Neural cell (in vitro differentiated cells): ENCODE results near the gene PEAK3. TPM values are rescaled to one million over a fixed set of nuclear protein-coding genes. Genes with fewer than 3 reads are reported as not detected.

Experiments
- H2AFZ ChIP-seq: fragments of 200-600, 300-800 bp; sonication (generic), shearing (Covaris generic); 2 replicates; pipeline ENCODE4 v1.6.0; 2014; ENCODE audit warnings: low read depth, mild to moderate bottlenecking, antibody characterized with exemption, low read length, moderate library complexity
- H3F3A ChIP-seq: fragments of 200-600 bp; shearing (Covaris generic); 2 replicates; pipeline ENCODE4 v1.6.1; 2016; ENCODE audit warnings: mild to moderate bottlenecking, moderate library complexity, mixed read lengths, antibody characterized with exemption, low read length; ENCODE audit not compliant: insufficient read depth, poor library complexity, severe bottlenecking
- H3K27ac ChIP-seq: fragments of 200-600, 300-800 bp; sonication (generic), shearing (Covaris generic); 2 replicates; pipeline ENCODE4 v1.5.1; 2014; ENCODE audit warnings: mild to moderate bottlenecking, low read length, moderate library complexity
- H3K27me3 ChIP-seq: fragments of 300-800, 200-600 bp; sonication (generic), shearing (Covaris generic); 2 replicates; pipeline ENCODE4 v1.6.0; 2014; ENCODE audit warnings: mild to moderate bottlenecking, low read depth, low read length, moderate library complexity; ENCODE audit not compliant: insufficient read depth
- H3K36me3 ChIP-seq: fragments of 300-800, 200-600 bp; sonication (generic), shearing (Covaris generic); 2 replicates; pipeline ENCODE4 v1.5.1; 2014; ENCODE audit warnings: mild to moderate bottlenecking, antibody characterized with exemption, low read length, moderate library complexity; ENCODE audit not compliant: insufficient read depth
- H3K4me2 ChIP-seq: fragments of 300-800, 200-600 bp; sonication (generic), shearing (Covaris generic); 2 replicates; pipeline ENCODE4 v1.6.0; 2014; ENCODE audit warnings: mild to moderate bottlenecking, low read length
- H3K4me3 ChIP-seq: fragments of 300-800, 200-600 bp; sonication (generic), shearing (Covaris generic); 2 replicates; pipeline ENCODE4 v1.5.1; 2014; ENCODE audit warnings: mild to moderate bottlenecking, low read length, moderate library complexity
- H3K79me2 ChIP-seq: fragments of 200-600 bp; shearing (Covaris generic); replicated peaks from 2 replicates; pipeline ENCODE4 v1.6.0; 2014; ENCODE audit warnings: mild to moderate bottlenecking, low read length, moderate library complexity; ENCODE audit not compliant: insufficient read depth
- H3K9ac ChIP-seq: fragments of 300-800, 200-600 bp; sonication (generic), shearing (Covaris generic); 2 replicates; pipeline ENCODE4 v1.6.1; 2016; ENCODE audit warnings: mild to moderate bottlenecking, low read length, mixed read lengths
- H3K9me2 ChIP-seq: fragments of 200-600 bp; shearing (Covaris generic); 2 replicates; pipeline ENCODE4 v1.6.1; 2016; ENCODE audit warnings: mild to moderate bottlenecking, low read length, mixed read lengths; ENCODE audit not compliant: insufficient read depth
- H3K9me3 ChIP-seq: fragments of 200-600, 300-800 bp; sonication (generic), shearing (Covaris generic); 2 replicates; pipeline ENCODE4 v1.6.1; 2016; ENCODE audit warnings: mild to moderate bottlenecking, mixed run types, low read length, moderate library complexity, mixed read lengths
- H4K20me1 ChIP-seq: fragments of 200-600 bp; shearing (Covaris generic); 2 replicates; pipeline ENCODE4 v1.6.1; 2016; ENCODE audit warnings: mild to moderate bottlenecking, mixed run types; ENCODE audit not compliant: insufficient read depth
- CTCF ChIP-seq: fragments of 450-650 bp; IDR thresholded peaks from 2 replicates; pipeline ENCODE4 v1.5.1; 2014; ENCODE audit warnings: antibody characterized with exemption, mild to moderate bottlenecking, moderate library complexity; ENCODE audit not compliant: poor library complexity, severe bottlenecking
- EP300 ChIP-seq: fragments of 450-650 bp; conservative IDR thresholded peaks from 2 replicates; pipeline ENCODE4 v1.6.1; 2014; ENCODE audit warnings: antibody characterized with exemption, mild to moderate bottlenecking, moderate library complexity; ENCODE audit not compliant: poor library complexity, severe bottlenecking
- EZH2 ChIP-seq: fragments of 200-600, 300-800 bp; shearing (Covaris generic), sonication (generic); IDR thresholded peaks from 2 replicates; pipeline ENCODE4 v1.6.1; 2014; ENCODE audit warnings: antibody characterized with exemption, low read length, borderline replicate concordance, mild to moderate bottlenecking; ENCODE audit not compliant: insufficient read depth, poor library complexity, severe bottlenecking
- MXI1 ChIP-seq: fragments of 450-650 bp; conservative IDR thresholded peaks from 2 replicates; pipeline ENCODE4 v1.6.1; 2014; ENCODE audit warnings: antibody characterized with exemption, mild to moderate bottlenecking; ENCODE audit not compliant: poor library complexity, severe bottlenecking
- POLR2AphosphoS5 ChIP-seq: IDR thresholded peaks from 2 replicates; pipeline ENCODE4 v1.6.1; 2012
- RAD21 ChIP-seq: fragments of 450-650 bp; conservative IDR thresholded peaks from 2 replicates; pipeline ENCODE4 v1.6.1; 2014; ENCODE audit warnings: antibody characterized with exemption, mild to moderate bottlenecking, moderate library complexity
- SMC3 ChIP-seq: fragments of 450-650 bp; conservative IDR thresholded peaks from 2 replicates; pipeline ENCODE4 v1.6.1; 2014; ENCODE audit warnings: antibody characterized with exemption, mild to moderate bottlenecking, moderate library complexity; ENCODE audit not compliant: poor library complexity
- TAF1 ChIP-seq: IDR thresholded peaks from 2 replicates; pipeline ENCODE4 v1.6.1; 2012; ENCODE audit warnings: low read depth
- polyA plus RNA-seq: library from polyadenylated mRNA; depleted of rRNA; stranded (reverse); fragments of >200 nt; gene quantifications from 2 replicates; pipeline ENCODE4 v1.2.3, GENCODE V29; 2014
- TF ChIP-seq, protein P1 (sequence below): IDR thresholded peaks from 2 replicates; pipeline ENCODE4 v1.6.1; 2012; ENCODE audit warnings: borderline replicate concordance

PEAK3 gene
- polyA plus RNA-seq, 1 donor from 2014 or later, result not detected

DNA sequence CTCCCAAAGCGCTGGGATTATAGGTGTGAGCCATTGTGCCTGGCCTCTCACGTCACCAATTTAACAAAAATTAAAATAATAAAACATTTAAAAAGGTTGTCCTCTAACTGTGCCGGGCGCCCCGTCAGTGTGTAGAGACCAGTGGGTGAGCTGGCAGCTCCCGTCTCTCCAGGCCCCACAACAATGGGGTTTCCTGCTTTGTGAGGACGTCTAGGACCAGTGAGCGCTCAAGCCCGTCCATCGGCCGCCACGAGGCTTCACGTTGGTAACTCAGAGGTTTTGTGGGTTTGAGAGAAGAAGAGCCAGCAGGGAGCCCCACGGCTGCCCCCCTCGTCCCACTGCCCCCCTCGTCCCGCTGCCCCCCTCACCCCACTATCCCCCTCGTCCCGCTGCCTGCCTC lies 41.7 kb upstream of the PEAK3 start:
- no peak overlapping the region for H3K27ac ChIP-seq
- TF ChIP-seq POLR2AphosphoS5, result no peak
- TF ChIP-seq EZH2, result no peak
- TF ChIP-seq RAD21, result no peak
- no peak for TF ChIP-seq SMC3
- TF ChIP-seq MXI1, result no peak
- TF ChIP-seq EP300, result no peak
- TF ChIP-seq TAF1, result no peak
- TF ChIP-seq, protein P1, sequence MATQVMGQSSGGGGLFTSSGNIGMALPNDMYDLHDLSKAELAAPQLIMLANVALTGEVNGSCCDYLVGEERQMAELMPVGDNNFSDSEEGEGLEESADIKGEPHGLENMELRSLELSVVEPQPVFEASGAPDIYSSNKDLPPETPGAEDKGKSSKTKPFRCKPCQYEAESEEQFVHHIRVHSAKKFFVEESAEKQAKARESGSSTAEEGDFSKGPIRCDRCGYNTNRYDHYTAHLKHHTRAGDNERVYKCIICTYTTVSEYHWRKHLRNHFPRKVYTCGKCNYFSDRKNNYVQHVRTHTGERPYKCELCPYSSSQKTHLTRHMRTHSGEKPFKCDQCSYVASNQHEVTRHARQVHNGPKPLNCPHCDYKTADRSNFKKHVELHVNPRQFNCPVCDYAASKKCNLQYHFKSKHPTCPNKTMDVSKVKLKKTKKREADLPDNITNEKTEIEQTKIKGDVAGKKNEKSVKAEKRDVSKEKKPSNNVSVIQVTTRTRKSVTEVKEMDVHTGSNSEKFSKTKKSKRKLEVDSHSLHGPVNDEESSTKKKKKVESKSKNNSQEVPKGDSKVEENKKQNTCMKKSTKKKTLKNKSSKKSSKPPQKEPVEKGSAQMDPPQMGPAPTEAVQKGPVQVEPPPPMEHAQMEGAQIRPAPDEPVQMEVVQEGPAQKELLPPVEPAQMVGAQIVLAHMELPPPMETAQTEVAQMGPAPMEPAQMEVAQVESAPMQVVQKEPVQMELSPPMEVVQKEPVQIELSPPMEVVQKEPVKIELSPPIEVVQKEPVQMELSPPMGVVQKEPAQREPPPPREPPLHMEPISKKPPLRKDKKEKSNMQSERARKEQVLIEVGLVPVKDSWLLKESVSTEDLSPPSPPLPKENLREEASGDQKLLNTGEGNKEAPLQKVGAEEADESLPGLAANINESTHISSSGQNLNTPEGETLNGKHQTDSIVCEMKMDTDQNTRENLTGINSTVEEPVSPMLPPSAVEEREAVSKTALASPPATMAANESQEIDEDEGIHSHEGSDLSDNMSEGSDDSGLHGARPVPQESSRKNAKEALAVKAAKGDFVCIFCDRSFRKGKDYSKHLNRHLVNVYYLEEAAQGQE, result no peak
- no peak for TF ChIP-seq CTCF

DNA sequence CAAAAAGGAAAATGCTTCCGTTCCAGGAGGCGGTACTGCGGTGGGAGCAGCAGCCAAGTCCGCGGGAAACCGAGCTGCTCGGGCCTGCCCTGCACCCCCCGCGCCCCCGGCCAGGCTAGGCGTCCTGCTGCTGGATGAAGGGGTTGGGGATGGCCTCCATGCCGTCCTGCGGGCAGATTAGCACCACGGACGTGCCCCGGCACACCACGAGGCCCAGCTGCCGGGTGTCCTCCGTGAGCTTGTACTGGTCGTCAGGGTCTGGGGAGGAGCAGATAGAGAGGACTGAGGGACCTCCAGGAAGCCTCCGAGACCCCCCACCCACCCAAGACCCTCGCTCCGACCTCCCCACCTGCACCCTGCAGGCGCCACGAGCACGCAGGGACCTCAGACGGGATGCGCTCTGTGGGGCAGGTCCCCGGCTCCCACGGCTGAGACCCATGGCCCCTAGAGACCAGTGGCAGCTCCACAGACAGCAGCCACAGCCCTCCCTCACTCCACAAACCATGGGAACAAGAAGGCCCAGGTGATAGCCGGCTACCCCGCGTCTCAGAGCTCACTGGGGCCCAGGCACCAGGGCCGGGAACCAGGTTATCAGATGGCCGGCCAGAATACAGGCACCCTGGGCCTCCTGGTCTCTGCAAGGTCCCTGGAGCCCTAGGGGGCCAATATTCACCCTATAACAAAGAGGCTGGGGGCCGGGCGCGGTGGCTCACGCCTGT lies 39.7 kb upstream of the PEAK3 start:
- H2AFZ ChIP-seq, result no peak overlapping the region
- H3K9me2 ChIP-seq, result no peaks in the 10 kb centered on the region
- no peak overlapping the region for H3K4me3 ChIP-seq
- no peak overlapping the region for H3K9ac ChIP-seq
- no peak overlapping the region for H3K4me2 ChIP-seq
- peaks cover 2% of the 10 kb centered on the region for H3K79me2 ChIP-seq
- no peaks in the 10 kb centered on the region for H3F3A ChIP-seq
- H3K27ac ChIP-seq, result no peak overlapping the region
- H3K9me3 ChIP-seq, result no peaks in the 10 kb centered on the region
- TF ChIP-seq TAF1 (no peak), RAD21 (no peak), MXI1 (no peak)
- H3K36me3 ChIP-seq, result no peaks in the 10 kb centered on the region
- no peaks in the 10 kb centered on the region for H3K27me3 ChIP-seq
- no peaks in the 10 kb centered on the region for H4K20me1 ChIP-seq

More for the DNA sequence above, 41.7 kb upstream of the PEAK3 start:
- no peaks in the 10 kb centered on the region for H3K9me3 ChIP-seq
- H3K9ac ChIP-seq, result no peak overlapping the region
- peaks cover 12% of the 10 kb centered on the region for H3K79me2 ChIP-seq
- H2AFZ ChIP-seq, result no peak overlapping the region
- H3K9me2 ChIP-seq, result no peaks in the 10 kb centered on the region
- H3K4me2 ChIP-seq, result no peak overlapping the region
- no peaks in the 10 kb centered on the region for H3K27me3 ChIP-seq
- no peak overlapping the region for H3K4me3 ChIP-seq
- no peaks in the 10 kb centered on the region for H4K20me1 ChIP-seq
- H3K36me3 ChIP-seq, result no peaks in the 10 kb centered on the region
- no peaks in the 10 kb centered on the region for H3F3A ChIP-seq
